ENCODE results near the gene APBA2.
"Not testable (repeated sequence)": the region's sequence is repeated elsewhere in the genome, so short reads cannot be mapped to it uniquely, and the experiment has no call there.

Gene APBA2

DNA sequence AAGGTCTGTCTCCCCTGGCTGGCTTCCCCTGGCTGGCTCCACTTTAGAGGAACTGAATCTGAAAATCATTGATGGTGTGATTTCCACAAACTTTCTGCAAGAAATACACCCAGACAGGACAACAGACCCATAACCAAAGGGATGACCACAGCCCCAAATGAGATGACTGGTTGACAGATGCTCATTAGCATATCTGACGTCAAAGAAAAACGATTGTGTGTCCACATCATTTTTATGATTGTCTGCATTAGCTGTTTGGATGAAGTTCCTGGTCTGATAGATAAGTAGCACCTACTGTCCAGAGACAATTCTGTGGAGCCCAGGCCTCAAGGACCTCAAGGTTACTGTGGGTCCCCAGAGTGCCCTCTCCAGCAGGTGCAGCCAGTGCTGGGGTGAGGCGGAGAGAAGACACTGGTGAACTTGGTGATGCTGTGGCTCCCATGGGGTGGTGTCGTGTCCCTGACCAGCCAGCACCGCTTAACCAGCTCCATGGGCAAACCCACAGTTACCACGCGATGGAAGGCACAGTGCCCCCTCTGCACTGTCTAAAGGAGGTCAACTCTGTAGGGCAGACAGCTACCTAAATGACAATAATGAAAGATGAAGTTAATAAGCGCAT, 256.5 kb downstream of the APBA2 start:
- no peak for DNase-seq

DNA sequence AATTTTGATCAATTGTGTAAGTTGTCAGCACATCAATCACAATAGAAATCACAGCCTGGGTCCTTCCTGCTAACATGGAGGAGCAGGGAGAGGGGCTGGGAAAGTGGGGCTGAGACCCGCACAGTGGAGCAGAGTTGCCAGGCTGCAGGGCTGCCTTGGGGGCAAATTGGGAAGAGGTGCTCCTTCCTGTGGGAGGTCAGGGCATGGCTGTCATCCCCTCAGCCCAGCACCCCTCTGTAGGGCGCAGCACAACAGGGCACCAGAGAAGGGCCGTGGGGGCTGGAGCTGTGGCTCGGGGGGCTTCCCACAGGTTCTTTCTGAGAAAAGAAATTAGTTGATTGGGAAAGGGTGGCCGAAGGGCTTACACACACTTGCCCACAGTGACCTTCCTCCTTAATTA, 257.5 kb downstream of the APBA2 start:
- DNase-seq = no peak

DNA sequence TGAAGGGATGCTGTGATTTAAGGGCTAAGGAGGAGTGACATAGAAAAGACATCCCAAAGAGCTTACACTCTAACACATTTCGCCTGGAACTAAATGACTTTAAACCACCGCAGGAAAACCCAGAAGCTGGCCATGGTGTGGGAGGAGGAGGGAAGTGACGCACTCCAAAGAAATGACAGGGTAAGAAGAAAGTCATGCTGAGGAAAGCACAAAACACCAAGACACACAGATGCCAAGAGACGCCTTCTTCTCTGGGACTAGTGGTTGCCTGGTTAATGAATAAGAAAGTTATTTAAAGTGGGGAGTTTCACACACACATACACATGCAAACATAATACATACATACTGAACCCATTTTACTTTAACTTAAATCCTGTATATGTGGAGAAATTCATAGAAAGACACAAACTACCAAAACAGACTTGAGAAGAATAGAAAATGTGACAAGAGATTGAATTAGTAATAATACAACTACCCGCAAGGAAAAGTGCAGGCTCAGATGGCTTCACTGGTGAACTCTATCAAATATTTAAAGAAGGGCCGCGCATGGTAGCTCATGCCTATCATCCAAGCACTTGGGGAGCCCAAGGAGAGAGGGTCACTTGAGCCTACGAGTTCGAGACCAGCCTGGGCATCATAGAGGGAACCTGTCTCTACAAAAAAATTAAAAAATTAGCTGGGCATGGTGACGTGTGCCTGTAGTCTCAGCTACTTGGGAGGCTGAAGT, 258.3 kb downstream of the APBA2 start:
- DNase-seq = peak in 1 of 2 experiments; percentile 19

DNA sequence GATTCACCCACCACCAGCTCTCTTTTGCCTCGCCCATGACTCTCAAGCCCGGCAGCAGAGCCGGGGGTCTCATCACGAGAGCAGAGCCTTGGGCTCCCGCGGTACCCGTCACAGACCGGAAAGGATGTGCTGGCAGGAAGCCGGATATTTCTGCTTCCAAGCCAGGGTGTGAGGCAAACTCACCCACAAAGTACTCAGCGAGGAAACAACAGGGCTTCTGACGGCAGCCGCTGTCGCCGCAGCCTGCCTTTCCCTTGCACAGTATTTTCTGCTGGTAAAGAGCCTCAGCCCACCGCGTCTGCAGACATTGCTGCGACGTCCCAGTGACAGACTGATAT, 263.9 kb downstream of the APBA2 start:
- no peak for DNase-seq

DNA sequence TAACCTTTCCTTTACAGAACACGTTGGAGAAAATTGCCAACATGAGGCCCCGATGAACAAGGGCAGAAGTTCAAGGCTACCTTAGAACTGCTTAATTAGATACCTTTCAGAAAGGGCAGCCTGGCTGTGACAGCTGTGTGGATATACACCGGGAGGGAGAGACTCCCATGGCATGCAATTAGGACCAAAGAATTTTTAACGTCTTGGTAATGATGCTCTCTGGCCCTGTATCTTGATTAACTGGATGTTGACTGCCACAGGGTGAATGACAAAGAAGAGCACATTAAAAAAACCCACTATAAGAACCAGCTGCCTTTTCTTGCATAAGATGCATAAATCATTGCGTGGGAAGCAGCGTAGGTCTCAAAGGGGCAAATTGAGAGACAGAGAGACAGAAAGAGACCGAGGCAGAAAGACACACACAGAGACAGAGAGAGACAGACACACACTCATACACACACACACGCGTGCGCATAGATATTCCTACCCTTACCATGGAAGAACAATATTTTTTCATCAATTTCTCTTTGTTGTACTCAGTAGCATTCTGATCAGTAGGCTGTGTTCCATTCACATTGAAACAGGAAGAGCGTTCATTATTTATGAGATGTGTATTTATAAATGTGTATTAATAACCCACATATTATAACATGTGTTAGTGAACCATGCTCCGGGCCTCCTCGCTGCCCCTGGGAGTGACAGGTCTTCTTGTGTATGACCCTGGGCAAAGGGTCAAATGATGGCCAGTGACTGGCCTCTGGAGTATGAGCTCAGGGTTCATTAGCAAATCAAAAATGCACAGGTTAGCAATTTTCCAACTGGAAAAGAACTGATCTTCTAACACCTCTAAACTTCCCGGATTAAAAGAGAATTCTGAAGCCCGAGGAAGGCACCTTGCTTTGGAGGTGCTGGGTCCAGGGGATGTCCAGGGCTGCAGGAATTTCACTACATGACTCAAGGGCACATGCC, 265.0 kb downstream of the APBA2 start:
- no peak for DNase-seq

DNA sequence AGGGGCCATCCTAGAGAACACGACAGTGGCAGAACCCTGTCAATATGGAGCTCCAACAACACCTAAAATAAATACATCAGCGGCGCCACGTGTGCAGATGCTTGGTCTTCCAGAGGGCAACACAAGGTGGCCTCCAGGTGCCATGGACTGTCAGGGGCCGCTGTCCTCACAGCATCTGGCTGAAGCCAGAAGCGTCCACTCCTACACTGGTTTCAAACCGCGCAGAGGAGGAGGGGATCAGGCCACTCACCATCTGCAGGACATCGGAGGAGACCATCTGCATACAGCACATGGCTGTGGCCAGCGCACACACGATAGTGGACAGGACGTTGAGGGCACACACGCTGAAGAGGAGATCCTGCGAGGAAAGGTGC, 265.7 kb downstream of the APBA2 start:
- no peak for DNase-seq

DNA sequence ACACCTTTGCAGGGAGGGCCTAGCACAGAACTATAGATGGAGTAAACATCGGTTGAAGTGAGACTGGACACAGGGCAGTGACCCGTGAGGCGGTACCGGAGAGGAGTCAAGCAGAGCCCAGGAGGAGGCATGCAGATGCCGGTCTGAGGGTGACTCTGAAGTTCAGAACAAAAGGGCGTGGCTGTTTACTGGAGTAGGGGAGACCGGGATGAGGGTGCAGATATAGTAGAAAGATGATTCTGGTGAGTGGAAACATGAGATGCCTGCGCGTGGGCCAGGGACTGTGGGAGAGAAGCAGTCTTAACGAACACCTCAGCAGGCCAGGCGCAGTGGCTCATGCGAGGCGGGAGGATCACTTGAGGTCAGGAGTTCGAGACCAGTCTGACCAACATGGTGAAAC, 270.7 kb downstream of the APBA2 start:
- no peak for DNase-seq

DNA sequence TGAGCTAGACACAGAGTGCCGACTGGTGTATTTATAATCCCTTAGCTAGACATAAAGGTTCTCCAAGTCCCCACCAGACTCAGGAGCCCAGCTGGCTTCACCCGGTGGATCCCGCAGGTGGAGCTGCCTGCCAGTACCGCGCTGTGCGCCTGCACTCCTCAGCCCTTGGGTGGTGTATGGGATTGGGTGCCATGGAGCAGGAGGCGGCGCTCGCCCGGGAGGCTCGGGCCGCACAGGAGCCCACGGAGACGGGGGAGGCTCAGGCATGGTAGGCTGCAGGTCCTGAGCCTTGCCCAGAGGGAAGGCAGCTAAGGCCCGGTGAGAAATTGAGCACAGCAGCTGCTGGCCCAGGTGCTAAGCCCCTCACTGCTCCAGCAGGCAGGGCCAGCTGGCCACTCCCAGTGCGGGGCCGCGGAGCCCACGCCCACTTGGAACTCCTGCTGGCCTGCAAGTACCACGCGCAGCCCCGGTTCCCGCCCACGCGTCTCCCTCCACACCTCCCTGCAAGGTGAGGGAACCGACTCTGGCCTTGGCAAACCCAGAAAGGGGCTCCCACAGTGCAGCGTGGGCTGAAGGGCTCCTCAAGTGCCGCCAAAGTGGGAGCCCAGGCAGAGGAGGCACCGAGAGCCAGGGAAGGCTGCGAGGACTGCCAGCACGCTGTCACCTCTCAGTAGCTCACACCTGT, 274.1 kb downstream of the APBA2 start:
- DNase-seq = no peak

DNA sequence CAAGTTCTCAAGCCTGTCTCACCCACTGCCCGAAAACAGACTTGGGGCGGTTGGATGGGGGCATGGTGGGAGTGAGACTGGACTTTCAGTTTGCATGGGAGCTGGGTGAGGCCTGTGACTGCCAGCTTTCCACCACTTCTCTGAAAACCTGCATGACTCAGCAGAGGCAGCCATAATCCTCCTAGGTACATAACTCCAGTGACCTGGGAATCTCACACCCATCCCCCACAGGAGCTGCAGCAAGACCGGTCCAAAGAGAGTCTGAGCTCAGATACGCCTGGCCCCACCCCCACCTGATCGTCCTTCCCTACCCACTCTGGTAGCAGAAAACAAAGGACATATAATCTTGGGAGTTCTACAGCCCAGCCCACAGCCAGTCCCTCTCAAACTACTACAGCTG, 276.6 kb downstream of the APBA2 start:
- no peak for DNase-seq

DNA sequence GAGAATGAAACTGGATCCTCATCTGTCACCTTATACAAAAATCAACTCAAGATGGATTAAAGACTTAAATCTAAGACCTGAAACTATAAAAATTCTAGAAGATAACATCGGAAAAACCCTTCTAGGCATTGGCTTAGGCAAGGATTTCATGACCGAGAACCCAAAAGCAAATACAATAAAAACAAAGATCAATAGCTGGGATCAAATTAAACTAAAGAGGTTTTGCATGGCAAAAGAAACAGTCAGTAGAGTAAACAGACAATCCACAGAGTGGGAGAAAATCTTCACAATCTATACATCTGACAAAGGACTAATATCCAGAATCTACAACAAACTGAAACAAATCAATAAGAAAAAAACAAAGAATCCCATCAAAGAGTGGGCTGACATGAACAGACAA, 281.3 kb downstream of the APBA2 start:
- not testable (repeated sequence) for DNase-seq

Data from activated CD4-positive, alpha-beta T cell treated with anti-CD3 and anti-CD28 coated beads, Interleukin-2, amount 50 U/mL, for 48 hours (primary cell).